ENCODE measurements around the gene SSBP3.

Gene SSBP3

DNA sequence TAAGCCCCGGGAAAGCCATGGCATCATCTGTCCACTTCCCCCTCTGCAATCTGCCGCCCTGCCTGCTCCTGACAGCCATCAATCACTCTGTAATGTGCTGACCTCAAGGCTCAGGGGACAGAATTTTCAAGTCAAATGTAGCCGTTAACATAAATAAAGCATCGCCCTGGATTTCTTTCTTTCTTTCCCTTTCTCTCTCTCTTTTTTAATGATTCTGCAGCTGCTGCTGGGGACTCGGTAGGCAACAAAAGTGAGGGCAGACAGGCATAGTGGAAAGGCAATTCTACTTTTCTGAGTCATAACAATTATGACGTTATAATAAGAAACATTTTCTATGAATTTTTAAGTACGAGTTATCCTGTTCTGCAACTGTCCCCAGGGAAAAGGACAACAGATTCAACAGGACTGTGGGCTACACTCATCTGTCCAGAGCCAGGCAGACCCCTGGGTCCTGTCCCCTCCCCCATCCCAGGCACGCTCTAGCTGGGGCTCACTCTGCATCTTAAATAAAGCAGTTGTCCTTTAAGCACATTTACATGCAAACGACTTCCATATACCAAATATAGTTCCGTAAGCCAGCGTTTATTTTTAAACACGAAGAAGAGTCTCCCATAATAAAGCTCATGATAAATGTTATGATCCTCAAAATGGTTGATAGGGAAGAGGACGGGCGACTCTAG lies 78.7 kb downstream of the SSBP3 start:
- DNase-seq (ENCODE audit: low read depth), result no peak
- TF ChIP-seq, protein P1, sequence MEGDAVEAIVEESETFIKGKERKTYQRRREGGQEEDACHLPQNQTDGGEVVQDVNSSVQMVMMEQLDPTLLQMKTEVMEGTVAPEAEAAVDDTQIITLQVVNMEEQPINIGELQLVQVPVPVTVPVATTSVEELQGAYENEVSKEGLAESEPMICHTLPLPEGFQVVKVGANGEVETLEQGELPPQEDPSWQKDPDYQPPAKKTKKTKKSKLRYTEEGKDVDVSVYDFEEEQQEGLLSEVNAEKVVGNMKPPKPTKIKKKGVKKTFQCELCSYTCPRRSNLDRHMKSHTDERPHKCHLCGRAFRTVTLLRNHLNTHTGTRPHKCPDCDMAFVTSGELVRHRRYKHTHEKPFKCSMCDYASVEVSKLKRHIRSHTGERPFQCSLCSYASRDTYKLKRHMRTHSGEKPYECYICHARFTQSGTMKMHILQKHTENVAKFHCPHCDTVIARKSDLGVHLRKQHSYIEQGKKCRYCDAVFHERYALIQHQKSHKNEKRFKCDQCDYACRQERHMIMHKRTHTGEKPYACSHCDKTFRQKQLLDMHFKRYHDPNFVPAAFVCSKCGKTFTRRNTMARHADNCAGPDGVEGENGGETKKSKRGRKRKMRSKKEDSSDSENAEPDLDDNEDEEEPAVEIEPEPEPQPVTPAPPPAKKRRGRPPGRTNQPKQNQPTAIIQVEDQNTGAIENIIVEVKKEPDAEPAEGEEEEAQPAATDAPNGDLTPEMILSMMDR (IDR thresholded peaks at IDR 0.05; ENCODE audit: insufficient read depth, low read depth, low read length, missing control alignments), result no peak
- H3K4me3 ChIP-seq (ENCODE audit: low read depth, low read length), result no peak overlapping the region

- no peak for DNase-seq (ENCODE audit: low read depth)
- TF ChIP-seq, protein P1 (IDR thresholded peaks at IDR 0.05; ENCODE audit: insufficient read depth, low read depth, low read length, missing control alignments), result no peak
- no peak overlapping the region for H3K4me3 ChIP-seq (ENCODE audit: low read depth, low read length)
These were observed 79.4 kb downstream of the SSBP3 start for GRCh38 chr1:54326543-54327385.

GRCh38 chr1:54325703-54326461 lies 80.3 kb downstream of the SSBP3 start:
- no peak overlapping the region for H3K4me3 ChIP-seq (ENCODE audit: low read depth, low read length)
- TF ChIP-seq, protein P1 (IDR thresholded peaks at IDR 0.05; ENCODE audit: insufficient read depth, low read depth, low read length, missing control alignments), result no peak
- no peak for DNase-seq (ENCODE audit: low read depth)

DNA sequence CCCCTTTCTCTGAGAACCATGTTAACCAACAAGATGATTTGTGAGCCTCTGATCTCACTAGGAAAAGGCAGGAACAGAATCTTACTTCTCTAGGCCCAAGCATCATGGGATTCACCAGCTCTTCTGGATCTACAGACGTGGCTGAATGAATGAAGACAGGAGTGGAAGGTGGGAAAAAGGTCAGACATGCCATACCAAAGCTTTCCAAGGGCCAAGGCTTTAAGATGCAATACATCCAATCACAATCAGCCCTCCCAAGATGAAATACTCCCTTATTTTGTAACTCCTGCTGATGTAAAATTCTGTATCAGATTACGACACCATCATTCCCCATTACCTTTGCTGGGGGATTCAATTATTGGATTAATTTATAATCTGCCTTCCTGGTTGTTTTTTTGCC lies 80.9 kb downstream of the SSBP3 start:
- no peak for DNase-seq (ENCODE audit: low read depth)
- no peak overlapping the region for H3K4me3 ChIP-seq (ENCODE audit: low read depth, low read length)
- TF ChIP-seq, protein P1 (IDR thresholded peaks at IDR 0.05; ENCODE audit: insufficient read depth, low read depth, low read length, missing control alignments), result no peak

DNA sequence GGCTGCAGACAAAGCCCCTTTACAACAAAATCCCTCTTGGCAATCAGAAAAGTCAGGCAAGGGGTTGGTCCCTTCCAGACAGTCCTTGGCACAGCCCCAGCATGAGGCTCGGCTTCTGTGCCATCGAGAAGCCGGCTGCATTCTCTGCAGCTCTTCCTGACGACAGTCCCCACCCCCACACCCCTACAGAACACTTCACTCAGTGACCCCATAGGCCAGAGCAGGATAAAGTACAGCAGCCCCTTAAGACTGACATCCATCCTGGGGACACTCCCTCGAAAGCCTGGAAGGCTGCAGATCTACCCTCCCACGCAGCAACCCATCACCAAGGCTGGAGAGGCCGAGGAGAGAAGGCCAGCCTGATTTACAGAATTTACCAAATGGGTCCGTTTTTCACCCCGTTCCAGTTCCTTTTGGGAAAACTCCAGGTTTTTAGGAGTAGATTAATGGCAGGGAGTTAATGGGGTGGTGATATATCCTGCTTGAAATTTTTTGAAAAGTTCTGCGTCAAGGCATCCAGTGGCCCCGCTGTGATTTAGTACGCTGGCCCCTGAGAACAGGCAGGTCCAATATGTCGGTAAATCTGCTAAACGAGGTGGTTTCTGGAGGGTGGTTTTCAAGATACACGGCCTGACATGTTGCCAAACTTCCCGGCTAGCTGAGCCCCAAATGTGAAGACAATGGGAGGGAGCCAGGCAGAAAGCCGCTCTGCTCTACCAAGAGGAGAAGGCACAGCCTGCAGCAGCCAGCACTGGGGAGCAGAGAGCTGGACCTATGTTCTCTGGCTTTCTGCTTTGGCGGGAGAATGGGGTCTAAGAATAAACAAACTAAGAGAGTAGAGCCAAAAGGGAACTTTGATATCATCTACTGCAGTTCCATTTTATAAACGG lies 81.7 kb downstream of the SSBP3 start:
- DNase-seq (ENCODE audit: low read depth), result no peak
- H3K4me3 ChIP-seq (ENCODE audit: low read depth, low read length), result no peak overlapping the region
- TF ChIP-seq, protein P1 (IDR thresholded peaks at IDR 0.05; ENCODE audit: insufficient read depth, low read depth, low read length, missing control alignments), result no peak

DNA sequence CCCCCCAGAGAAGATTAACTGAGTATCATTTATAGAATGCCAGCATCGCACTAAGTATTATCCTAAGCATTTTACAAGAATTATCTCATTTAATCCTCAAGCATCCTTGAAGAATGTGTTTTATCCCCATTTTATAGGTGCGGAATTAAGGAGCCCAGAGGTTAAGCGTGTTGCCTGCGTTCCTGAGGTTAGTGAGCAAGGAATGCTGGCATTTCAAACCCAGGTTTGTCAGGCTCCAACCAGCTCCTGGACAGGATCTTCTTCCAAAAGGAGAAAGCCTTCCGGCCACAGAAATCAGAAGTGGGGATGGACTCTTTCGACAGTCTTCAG lies 82.3 kb downstream of the SSBP3 start:
- TF ChIP-seq, protein P1 (IDR thresholded peaks at IDR 0.05; ENCODE audit: insufficient read depth, low read depth, low read length, missing control alignments), result no peak
- H3K4me3 ChIP-seq (ENCODE audit: low read depth, low read length), result no peak overlapping the region
- no peak for DNase-seq (ENCODE audit: low read depth)
